GM21723 (cell line): ENCODE measurements around the gene GPATCH11.

Experiments used
- ATAC-seq: cut with Tn5 transposase; IDR thresholded peaks from one replicate; pipeline ENCODE4 v1.9.1; 2021; ENCODE audit warnings: mild to moderate bottlenecking, moderate library complexity; ENCODE audit not compliant: unreplicated experiment

The GPATCH11 gene

DNA sequence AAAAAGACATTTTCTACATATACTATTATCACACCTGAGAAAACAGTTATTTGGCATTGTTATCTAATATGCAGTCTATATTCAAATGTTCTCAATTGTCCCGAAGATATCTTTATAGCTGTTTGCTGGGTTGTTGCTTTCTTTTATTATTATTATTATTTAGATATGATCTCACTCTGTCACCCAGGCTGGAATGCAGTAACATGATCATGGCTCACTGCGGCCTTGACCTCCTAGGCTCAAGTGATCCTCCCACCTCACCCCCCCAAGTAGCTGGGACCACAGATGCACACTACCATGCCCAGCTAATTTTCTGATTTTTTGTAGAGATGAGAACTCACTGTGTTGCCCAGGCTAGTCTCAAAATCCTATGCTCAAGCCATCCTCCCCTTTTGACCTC is 19.9 kb downstream of the GPATCH11 start:
- no peak for ATAC-seq

DNA sequence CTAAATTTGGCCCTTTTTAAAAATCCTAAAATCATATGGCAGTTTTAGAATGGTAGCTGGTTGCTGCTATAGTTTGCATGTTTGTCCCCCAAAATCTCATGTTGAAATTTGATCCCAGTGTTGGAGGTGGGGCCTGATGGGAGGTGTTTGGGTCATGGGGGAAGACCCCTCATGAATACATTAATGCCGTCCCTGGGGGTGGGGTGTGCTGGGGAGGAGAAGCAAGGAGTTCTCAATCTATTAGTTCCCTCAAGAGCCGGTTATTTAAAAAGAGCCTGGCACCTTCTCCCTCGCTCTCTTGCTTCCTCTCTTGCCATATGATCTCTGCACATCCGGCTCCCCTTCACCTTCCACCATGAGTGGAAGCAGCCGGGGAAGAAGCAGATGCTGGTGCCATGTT is 20.8 kb downstream of the GPATCH11 start:
- ATAC-seq: no peak

DNA sequence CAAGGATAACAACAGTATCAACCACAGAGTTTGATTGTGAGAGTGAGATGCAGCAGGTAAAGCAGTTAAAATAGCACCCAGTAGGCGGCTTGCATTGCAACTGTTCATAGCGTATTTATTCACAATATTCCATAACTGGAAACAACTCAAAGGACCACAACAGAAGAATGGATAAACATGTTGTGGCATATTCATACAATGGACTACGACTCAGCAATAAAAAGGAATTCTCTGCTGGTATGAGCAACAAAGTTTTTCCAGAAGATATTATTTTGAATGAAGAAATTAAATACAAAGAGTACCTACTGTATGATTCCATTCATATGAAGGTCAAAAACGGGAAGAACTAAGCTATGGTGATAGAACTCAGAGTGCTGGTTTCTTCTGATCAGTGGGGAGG is 25.2 kb downstream of the GPATCH11 start:
- ATAC-seq: no peak

DNA sequence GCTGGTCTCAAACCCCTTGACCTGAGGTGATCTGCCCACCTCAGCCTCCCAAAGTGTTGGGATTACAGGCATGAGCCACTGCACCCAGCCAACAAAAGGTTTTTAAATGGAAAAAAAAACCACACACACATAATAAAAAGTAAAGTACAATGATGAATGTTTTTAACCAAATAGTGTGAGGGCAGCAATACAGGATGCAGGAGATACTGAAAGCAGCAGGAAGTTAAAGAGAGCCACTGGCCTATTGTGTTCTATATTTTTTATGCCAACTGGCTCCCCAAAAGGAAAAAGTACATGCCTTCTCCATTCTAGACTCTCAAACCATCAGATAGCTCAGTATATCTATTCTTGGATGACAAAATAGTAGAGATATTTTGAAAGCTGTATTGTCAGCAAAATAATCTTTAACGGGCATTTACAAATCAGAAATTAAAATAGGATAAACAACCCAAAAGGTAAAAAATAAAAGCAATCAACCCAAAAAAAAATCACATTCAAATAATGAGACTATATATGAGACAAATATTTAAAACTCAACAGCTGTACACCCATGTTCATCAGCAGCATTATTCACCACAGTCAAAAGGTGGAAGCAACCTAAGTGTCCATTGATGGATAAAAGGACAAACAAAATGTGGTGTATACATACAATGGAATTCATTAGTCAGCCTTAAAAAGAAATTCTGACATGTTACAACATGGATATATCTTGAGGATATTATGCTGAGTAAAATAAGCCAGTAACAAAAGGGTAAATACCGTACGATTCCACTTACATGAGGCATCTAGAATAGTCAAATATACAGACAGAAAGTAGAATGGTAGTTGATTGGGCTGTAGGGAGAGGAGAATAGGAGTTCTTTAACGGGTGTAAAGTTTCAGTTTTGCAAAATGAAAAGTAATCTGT is 26.2 kb downstream of the GPATCH11 start:
- ATAC-seq: no peak

DNA sequence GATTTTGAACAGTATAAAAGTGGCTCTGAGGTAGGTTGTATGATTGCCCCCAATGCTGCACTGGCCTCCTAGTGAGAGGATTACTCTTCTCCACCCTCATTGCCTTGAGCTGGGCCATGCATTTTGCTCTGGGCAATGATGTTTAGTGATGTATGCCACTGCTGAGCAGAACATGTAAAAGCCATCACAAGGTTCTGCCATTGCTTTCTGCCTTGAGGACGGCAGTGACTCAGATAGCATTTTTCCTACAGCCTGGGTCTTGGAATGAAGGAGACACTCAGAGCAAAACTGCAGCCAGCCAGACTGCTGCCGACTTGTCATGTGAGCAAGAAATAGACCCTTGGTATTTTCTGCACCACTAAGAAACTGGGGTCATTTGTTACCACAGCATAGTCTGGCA is 27.6 kb downstream of the GPATCH11 start:
- no peak for ATAC-seq

DNA sequence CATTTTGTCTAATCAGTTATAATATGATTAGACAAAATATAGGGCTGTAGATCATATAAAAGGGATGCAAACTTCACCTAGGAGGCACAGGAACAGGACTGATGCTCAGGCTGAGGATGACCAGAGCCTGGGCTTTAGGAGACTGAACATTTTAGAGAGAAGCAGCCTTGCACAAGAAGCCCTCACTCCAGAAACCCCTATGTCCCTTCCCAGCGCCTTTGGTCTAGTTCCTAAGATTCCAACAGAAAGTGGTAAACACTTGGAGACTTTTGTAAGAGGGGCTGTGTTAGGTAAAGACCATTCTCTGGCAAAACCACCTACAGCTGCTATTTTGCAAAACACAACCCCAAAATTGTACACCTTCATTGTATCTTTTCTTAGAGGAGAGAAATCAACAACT is 33.2 kb downstream of the GPATCH11 start:
- no peak for ATAC-seq

DNA sequence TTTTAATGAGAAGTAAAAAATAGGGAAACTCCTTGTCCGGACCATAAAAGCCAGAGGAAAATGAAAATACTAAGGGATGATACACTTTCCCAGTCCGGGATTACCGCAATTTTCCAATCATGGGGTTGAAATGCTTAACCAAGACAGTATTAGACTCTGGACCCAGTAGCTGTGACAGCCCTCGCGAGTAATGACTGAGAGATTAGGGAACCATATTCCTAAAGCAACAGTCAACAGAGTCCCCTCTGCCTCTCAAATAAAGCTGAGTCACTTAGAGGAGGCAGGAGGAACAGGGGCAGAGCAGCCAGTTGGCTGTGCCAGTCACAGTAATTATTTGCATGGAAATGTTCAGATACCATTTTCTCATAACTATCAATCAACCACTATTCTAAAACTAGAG is 34.8 kb downstream of the GPATCH11 start:
- ATAC-seq: no peak

DNA sequence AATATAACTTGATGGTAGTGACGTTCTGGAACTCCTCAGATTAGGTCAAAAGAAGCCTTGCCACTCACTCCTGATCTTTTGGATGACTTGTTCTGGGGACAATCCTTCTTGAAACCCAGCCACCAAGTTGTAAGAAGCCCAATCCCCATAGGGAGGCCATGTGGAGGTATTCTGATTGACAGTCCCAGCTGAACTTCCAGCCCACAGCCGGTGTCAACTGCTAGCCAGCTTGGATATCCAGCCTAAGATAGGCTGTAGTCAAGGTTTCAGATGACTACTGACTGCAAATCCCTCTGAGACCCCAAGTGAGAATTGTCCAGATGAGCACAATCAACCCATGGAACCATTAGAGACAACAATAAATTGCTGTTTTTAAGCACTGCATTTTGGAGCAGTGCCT is 41.1 kb downstream of the GPATCH11 start:
- no peak for ATAC-seq

DNA sequence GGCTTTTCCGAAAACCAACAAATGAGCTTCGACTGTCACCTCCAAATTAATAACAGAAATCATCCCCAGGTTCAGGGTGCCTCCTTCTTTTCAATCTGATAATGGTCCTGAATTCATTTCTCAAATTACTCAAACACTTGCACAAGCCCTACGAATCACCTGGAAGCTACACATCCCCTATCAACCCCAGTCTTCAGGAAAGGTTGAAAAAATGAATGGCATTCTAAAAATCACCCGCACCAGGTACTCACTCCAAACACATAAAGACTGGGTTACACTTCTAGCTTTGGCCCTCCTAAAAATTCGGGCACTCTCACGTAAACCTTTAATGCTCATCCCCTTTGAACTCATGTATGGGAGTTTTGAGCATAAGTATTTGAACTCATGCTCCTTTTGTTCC is 48.6 kb downstream of the GPATCH11 start:
- ATAC-seq: no peak

DNA sequence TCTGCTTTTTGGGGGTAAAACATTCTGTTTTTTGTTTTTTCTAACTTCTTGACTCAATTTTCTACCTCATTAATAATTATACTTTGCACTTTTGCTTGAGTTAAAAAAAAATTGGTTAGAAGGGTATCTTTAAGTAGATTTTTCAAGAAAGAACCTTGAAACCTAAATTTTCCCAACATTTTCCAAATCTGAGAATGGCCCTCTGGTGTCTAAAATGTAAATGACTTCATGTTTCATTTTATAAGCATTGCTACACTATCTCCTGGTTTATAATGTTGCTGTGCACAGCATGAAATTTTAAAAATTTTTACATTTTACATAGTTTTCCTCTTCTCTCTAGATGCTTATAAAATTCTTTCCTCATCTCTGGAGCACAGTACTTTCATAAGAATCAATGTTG is 58.2 kb downstream of the GPATCH11 start:
- ATAC-seq: no peak

DNA sequence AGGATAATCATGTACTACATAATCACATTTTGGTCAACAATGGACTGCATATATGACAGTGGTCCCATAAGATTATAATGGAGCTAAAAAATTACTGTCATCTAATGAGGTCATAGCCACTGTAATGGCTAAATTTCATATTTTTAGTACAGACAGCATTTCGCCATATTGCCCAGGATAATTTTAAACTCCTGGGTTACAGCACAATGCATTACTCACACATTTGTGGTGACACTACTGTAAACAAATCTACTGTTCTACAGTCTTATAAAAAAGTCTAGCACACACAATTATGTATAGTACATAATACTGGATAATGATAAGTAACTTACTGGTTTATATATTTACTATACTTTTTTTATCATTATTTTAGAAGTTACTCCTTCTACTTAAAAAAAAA is 59.7 kb downstream of the GPATCH11 start:
- no peak for ATAC-seq

DNA sequence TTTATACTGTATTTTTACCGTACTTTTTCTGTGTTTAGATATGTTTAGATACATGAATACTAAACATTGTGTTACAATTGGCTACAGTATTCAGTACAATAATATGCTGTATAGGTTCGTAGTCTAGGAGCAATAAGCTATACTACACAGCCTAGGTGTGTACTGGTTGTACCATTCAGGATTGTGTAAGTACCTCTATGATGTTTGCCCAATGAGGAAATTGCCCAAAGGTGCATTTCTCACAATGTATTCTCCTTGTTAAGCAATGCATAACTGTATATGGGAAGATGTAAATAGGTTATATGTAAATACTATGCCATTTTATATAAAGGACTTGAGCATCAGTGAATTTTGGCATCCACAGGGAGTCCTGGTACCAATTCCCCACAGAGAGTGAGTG is 61.7 kb downstream of the GPATCH11 start:
- no peak for ATAC-seq

DNA sequence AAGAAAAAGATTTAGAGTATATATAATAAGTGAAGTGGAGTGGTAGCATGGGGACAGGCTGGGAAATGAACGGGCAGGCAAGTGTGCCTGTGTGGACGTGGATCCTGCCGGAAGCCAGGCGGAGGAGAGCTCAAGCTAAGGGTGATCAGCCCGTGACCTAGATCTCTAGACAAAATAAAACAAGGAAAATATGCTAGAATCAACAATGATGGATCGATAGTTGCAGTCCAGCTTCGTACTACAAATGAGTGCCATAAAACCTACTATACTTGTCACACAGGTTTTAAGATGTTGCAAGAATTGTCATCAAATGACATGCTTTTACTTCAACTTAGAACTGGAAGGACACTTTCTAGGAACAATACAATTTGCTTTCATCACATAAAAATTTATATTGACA is 64.0 kb downstream of the GPATCH11 start:
- ATAC-seq: no peak
